Measurements from ENCODE around the gene PDGFRB.

Gene PDGFRB

DNA sequence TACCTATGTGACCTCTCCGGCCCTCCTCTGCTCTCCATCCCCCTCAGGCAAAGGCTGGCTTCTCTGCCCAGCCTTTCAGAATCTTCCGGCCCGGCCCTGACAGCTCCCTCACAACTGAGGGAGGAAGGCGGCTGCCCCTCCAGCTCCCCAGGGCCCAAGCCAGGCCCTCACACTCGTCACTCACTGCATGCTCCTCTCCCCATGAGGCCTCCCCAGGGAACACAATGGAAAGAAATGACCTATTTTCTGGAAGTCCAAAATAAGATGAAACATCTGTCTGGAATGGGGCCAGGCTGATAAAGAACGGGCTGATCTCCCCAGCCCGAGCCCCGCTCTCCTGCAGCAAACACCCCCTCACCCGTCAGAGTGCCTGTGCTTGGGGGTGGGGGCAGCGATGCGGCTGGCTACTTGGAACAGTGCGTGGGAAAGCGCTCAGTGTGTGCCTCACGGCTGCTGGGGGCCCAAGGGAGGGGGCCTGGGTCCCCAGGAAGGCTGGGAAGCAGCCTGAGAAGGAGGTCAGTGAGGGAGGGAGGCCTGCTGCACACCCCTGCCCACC lies 11.3 kb downstream of the PDGFRB start:
- H3K27me3 ChIP-seq (ENCODE audit: insufficient read depth, low read depth), result no peaks in the 10 kb centered on the region
- H3K4me3 ChIP-seq (IDR thresholded peaks at IDR 0.05; ENCODE audit: insufficient read depth, low read depth, low read length), result no peak overlapping the region
- no peaks in the 10 kb centered on the region for H3K36me3 ChIP-seq (ENCODE audit: insufficient read depth)
- TF ChIP-seq, protein P1, sequence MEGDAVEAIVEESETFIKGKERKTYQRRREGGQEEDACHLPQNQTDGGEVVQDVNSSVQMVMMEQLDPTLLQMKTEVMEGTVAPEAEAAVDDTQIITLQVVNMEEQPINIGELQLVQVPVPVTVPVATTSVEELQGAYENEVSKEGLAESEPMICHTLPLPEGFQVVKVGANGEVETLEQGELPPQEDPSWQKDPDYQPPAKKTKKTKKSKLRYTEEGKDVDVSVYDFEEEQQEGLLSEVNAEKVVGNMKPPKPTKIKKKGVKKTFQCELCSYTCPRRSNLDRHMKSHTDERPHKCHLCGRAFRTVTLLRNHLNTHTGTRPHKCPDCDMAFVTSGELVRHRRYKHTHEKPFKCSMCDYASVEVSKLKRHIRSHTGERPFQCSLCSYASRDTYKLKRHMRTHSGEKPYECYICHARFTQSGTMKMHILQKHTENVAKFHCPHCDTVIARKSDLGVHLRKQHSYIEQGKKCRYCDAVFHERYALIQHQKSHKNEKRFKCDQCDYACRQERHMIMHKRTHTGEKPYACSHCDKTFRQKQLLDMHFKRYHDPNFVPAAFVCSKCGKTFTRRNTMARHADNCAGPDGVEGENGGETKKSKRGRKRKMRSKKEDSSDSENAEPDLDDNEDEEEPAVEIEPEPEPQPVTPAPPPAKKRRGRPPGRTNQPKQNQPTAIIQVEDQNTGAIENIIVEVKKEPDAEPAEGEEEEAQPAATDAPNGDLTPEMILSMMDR (conservative IDR thresholded peaks at IDR 0.05; ENCODE audit: low read depth, low read length), result no peak
- H3K27ac ChIP-seq, result no peak overlapping the region
- no peak overlapping the region for H2AFZ ChIP-seq (ENCODE audit: low read depth)
- no peaks in the 10 kb centered on the region for H3K4me1 ChIP-seq (ENCODE audit: low read depth, poor library complexity, severe bottlenecking)
- H3K4me2 ChIP-seq, result no peak overlapping the region
- no peaks in the 10 kb centered on the region for H4K20me1 ChIP-seq (ENCODE audit: insufficient read depth)
- no peak overlapping the region for H3K9ac ChIP-seq
- H3K79me2 ChIP-seq (ENCODE audit: insufficient read depth, low read depth), result no peaks in the 10 kb centered on the region

DNA sequence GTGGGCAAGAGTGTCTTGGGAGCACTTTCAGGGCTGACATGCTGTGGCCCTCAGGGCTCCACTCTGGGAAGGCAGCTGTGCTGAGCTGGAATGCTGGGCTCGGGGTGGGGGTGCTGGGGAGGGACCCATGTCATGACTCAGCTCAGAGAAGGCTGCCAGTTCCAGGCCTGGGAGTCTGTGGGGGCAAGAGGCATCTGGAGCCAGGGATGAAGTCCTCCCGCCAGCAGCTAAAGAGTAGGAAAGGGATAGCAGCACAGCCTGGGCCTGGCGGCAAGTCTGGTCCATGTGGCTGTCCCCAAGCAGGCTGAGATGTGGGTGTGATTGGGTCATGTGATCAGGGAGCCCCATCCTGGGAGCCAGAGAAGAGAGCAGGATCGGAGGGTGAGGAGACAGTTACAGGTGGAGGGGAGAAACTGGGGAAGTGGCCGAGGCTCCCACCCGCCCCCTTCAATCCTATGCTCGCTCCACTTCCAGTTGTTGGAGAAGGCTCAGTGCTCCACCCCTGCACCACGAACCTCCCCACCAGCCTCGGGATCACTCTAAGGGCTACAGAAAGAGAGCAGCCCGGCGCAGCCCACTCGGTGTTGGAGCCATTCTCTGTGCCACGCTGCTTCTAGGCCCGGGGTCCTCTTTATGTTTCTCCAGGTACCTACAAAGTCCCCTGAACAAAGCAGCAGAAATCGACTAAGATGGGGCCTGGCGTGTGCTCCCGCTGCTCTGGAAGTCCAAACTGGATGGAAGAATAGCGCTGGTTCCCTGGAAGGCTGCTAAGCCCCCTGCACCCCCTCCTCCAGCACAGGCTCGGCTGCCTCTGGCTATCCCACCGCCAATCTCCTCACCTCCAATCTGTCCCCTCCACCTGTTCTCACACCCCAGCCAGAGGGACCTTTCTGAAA lies 12.0 kb downstream of the PDGFRB start:
- Histone ChIP-seq H3K4me3 (IDR thresholded peaks at IDR 0.05; ENCODE audit: insufficient read depth, low read depth, low read length) (no peak overlapping the region), H3K79me2 (ENCODE audit: insufficient read depth, low read depth) (no peaks in the 10 kb centered on the region), H3K4me2 (no peak overlapping the region), H3K36me3 (ENCODE audit: insufficient read depth) (no peaks in the 10 kb centered on the region), H3K4me1 (ENCODE audit: low read depth, poor library complexity, severe bottlenecking) (no peaks in the 10 kb centered on the region), H4K20me1 (ENCODE audit: insufficient read depth) (no peaks in the 10 kb centered on the region), H2AFZ (ENCODE audit: low read depth) (no peak overlapping the region), H3K27ac (no peak overlapping the region), H3K9ac (no peak overlapping the region), H3K27me3 (ENCODE audit: insufficient read depth, low read depth) (no peaks in the 10 kb centered on the region)
- TF ChIP-seq, protein P1 (conservative IDR thresholded peaks at IDR 0.05; ENCODE audit: low read depth, low read length), result no peak

DNA sequence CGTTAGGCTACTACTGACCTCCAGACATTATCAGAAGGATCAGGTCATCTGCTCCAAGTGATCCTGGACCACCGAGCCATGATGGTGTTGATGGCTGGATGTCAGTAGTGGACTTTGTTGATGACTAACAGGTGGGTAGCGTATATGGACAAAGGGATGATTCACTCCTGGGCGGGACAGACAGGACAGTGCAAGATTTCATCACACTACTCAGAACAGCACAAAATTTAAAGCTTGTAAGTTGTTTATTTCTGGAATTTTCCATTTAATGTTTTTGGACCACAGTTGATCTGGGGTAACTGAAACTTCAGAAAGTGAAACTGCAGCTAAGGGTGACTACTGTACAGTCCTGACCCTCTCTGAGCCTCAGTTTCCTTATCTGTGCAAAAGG lies 12.7 kb downstream of the PDGFRB start:
- H3K4me1 ChIP-seq (ENCODE audit: low read depth, poor library complexity, severe bottlenecking), result no peaks in the 10 kb centered on the region
- no peaks in the 10 kb centered on the region for H3K79me2 ChIP-seq (ENCODE audit: insufficient read depth, low read depth)
- H3K27ac ChIP-seq, result no peak overlapping the region
- H2AFZ ChIP-seq (ENCODE audit: low read depth), result no peak overlapping the region
- no peaks in the 10 kb centered on the region for H4K20me1 ChIP-seq (ENCODE audit: insufficient read depth)
- H3K27me3 ChIP-seq (ENCODE audit: insufficient read depth, low read depth), result no peaks in the 10 kb centered on the region
- no peak overlapping the region for H3K4me2 ChIP-seq
- no peak overlapping the region for H3K9ac ChIP-seq
- TF ChIP-seq, protein P1 (conservative IDR thresholded peaks at IDR 0.05; ENCODE audit: low read depth, low read length), result no peak
- H3K4me3 ChIP-seq (IDR thresholded peaks at IDR 0.05; ENCODE audit: insufficient read depth, low read depth, low read length), result no peak overlapping the region
- H3K36me3 ChIP-seq (ENCODE audit: insufficient read depth), result no peaks in the 10 kb centered on the region

DNA sequence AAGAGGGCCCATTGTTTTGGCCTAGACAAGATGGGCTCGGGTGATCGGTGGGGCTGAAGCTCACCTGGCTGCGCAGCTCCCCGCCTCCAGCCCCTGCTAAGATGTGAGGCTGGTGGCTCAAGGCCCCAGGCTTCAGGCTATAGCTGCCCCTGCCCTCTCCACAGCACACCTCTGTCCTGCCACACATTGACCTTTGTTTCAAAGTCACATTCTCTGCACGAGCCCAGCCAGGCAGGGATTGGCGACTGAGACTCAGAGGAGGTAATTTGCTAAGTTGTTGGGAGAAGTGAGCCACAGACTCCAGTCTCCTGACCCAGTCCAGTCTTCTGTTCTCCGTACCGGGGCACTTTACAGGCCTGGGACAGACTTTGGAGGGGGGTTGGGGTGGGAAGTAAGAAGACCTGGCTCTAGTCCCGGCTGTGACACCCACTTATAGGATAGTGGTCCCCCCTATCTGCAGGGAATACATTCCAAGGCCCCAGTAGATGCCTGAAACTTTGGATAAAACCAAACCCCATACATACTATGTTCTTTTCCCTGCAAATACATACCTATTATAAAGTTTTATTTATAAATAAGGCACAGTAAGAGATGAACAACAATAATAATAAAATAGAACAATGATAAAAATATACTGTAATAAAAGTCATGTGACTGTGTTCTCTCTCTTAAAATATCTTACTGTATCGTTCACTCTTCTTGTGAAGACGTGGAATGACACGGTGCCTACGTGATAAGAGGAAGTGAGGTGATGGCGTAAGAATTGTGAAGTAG lies 13.3 kb downstream of the PDGFRB start:
- Histone ChIP-seq H3K4me3 (IDR thresholded peaks at IDR 0.05; ENCODE audit: insufficient read depth, low read depth, low read length) (no peak overlapping the region), H2AFZ (ENCODE audit: low read depth) (no peak overlapping the region), H3K9ac (no peak overlapping the region), H3K36me3 (ENCODE audit: insufficient read depth) (no peaks in the 10 kb centered on the region), H3K4me1 (ENCODE audit: low read depth, poor library complexity, severe bottlenecking) (no peaks in the 10 kb centered on the region), H3K4me2 (no peak overlapping the region), H3K27ac (no peak overlapping the region), H3K27me3 (ENCODE audit: insufficient read depth, low read depth) (no peaks in the 10 kb centered on the region), H4K20me1 (ENCODE audit: insufficient read depth) (no peaks in the 10 kb centered on the region), H3K79me2 (ENCODE audit: insufficient read depth, low read depth) (no peaks in the 10 kb centered on the region)
- TF ChIP-seq, protein P1 (conservative IDR thresholded peaks at IDR 0.05; ENCODE audit: low read depth, low read length), result no peak
